ENCODE measurements around the gene AHI1. TPM values are rescaled to one million over a fixed set of nuclear protein-coding genes. Genes with fewer than 3 reads are reported as not detected.

The AHI1 gene
- total and polyA plus RNA-seq, 10 of the 15 experiments (the other 5 are each of a cell fraction or from before 2014, with no cell fraction given), result 3.2 to 9.5 (median 4.6) TPM

- no peak overlapping the region for H2AFZ ChIP-seq (ENCODE audit: control insufficient read depth, low read depth, low read length)
- ChIA-PET SMC1A (ENCODE audit: uncharacterized antibody, unreplicated experiment) (no interaction called here), RAD21 (ENCODE audit: unreplicated experiment) (no interaction called here), POLR2A (no interaction called here), CTCF (interaction anchor here (1.4 kb wide), 1 partner anchor 28 kb away, joined by 4 read pairs; no protein-coding TSS in a partner anchor)
- TF ChIP-seq CHD4 (IDR thresholded peaks at IDR 0.05), result no peak
- no peak for TF ChIP-seq MTA3 (IDR thresholded peaks at IDR 0.05; ENCODE audit: borderline replicate concordance, low read length)
- TF ChIP-seq POLR2A (IDR thresholded peaks at IDR 0.05; ENCODE audit: low read depth, low read length), result no peak
- no peak for TF ChIP-seq WRNIP1 (IDR thresholded peaks at IDR 0.05; ENCODE audit: borderline replicate concordance, low read depth, low read length)
- no peak for TF ChIP-seq POLR2AphosphoS5 (IDR thresholded peaks at IDR 0.05; ENCODE audit: low read length)
- TF ChIP-seq PAX8 (IDR thresholded peaks at IDR 0.05), result no peak
- TF ChIP-seq NFYA (IDR thresholded peaks at IDR 0.05; ENCODE audit: borderline replicate concordance, low read depth, low read length), result no peak
- TF ChIP-seq, protein P1, sequence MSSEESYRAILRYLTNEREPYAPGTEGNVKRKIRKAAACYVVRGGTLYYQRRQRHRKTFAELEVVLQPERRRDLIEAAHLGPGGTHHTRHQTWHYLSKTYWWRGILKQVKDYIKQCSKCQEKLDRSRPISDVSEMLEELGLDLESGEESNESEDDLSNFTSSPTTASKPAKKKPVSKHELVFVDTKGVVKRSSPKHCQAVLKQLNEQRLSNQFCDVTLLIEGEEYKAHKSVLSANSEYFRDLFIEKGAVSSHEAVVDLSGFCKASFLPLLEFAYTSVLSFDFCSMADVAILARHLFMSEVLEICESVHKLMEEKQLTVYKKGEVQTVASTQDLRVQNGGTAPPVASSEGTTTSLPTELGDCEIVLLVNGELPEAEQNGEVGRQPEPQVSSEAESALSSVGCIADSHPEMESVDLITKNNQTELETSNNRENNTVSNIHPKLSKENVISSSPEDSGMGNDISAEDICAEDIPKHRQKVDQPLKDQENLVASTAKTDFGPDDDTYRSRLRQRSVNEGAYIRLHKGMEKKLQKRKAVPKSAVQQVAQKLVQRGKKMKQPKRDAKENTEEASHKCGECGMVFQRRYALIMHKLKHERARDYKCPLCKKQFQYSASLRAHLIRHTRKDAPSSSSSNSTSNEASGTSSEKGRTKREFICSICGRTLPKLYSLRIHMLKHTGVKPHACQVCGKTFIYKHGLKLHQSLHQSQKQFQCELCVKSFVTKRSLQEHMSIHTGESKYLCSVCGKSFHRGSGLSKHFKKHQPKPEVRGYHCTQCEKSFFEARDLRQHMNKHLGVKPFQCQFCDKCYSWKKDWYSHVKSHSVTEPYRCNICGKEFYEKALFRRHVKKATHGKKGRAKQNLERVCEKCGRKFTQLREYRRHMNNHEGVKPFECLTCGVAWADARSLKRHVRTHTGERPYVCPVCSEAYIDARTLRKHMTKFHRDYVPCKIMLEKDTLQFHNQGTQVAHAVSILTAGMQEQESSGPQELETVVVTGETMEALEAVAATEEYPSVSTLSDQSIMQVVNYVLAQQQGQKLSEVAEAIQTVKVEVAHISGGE (CRISPR knock-in tag; IDR thresholded peaks at IDR 0.05), result no peak
- TF ChIP-seq RAD51 (IDR thresholded peaks at IDR 0.05), result no peak
- TF ChIP-seq PBX3 (IDR thresholded peaks at IDR 0.05; ENCODE audit: insufficient replicate concordance, low read depth, low read length), result no peak
- TF ChIP-seq YBX1 (IDR thresholded peaks at IDR 0.05), result no peak
- no peak for TF ChIP-seq DPF2 (IDR thresholded peaks at IDR 0.05)
- TF ChIP-seq NRF1 (conservative IDR thresholded peaks at IDR 0.05; ENCODE audit: low read depth, low read length), result no peak
- TF ChIP-seq, protein P2, sequence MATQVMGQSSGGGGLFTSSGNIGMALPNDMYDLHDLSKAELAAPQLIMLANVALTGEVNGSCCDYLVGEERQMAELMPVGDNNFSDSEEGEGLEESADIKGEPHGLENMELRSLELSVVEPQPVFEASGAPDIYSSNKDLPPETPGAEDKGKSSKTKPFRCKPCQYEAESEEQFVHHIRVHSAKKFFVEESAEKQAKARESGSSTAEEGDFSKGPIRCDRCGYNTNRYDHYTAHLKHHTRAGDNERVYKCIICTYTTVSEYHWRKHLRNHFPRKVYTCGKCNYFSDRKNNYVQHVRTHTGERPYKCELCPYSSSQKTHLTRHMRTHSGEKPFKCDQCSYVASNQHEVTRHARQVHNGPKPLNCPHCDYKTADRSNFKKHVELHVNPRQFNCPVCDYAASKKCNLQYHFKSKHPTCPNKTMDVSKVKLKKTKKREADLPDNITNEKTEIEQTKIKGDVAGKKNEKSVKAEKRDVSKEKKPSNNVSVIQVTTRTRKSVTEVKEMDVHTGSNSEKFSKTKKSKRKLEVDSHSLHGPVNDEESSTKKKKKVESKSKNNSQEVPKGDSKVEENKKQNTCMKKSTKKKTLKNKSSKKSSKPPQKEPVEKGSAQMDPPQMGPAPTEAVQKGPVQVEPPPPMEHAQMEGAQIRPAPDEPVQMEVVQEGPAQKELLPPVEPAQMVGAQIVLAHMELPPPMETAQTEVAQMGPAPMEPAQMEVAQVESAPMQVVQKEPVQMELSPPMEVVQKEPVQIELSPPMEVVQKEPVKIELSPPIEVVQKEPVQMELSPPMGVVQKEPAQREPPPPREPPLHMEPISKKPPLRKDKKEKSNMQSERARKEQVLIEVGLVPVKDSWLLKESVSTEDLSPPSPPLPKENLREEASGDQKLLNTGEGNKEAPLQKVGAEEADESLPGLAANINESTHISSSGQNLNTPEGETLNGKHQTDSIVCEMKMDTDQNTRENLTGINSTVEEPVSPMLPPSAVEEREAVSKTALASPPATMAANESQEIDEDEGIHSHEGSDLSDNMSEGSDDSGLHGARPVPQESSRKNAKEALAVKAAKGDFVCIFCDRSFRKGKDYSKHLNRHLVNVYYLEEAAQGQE (IDR thresholded peaks at IDR 0.05; ENCODE audit: low read depth, low read length), result no peak
- TF ChIP-seq NKRF (conservative IDR thresholded peaks at IDR 0.05), result no peak
- TF ChIP-seq POLR2AphosphoS2 (IDR thresholded peaks at IDR 0.05; ENCODE audit: low read depth, low read length), result no peak
- no peak overlapping the region for H3K4me3 ChIP-seq
- no peaks in the 10 kb centered on the region for H4K20me1 ChIP-seq (ENCODE audit: control insufficient read depth, insufficient read depth)
- no peaks in the 10 kb centered on the region for H3K9me3 ChIP-seq (replicated peaks; ENCODE audit: control insufficient read depth, insufficient read depth, low read length)
- 66% methylated on average over 2 of the region's 2 CpGs for WGBS (ENCODE audit: insufficient coverage, insufficient replicate concordance, low lambda C conversion rate, missing lambda C conversion rate)
- no TSS peak for BruUV-seq (replicated peaks)
- ATAC-seq, result no peak
- intact Hi-C loops (cut with micrococcal nuclease; ENCODE audit: unreplicated experiment) (no loop called here), in situ Hi-C loops (cut with MboI) (no loop called here)
- H3K27me3 ChIP-seq (replicated peaks in 1 of 2; ENCODE audit: control insufficient read depth in 2 of 2, insufficient read depth in 2 of 2, low read length in 1 of 2), result no peaks in the 10 kb centered on the region
- no peak for DNase-seq (ENCODE audit: low read depth, low spot score)
- no peak overlapping the region for H3K27ac ChIP-seq (ENCODE audit: control insufficient read depth, insufficient read depth)
- H3K9ac ChIP-seq (ENCODE audit: control insufficient read depth, insufficient read depth, low read length), result no peak overlapping the region
- H3K79me2 ChIP-seq (ENCODE audit: control insufficient read depth, insufficient read depth, low read length), result no peaks in the 10 kb centered on the region
- no peaks in the 10 kb centered on the region for H3K36me3 ChIP-seq (ENCODE audit: control insufficient read depth in 2 of 2, insufficient read depth in 2 of 2, low read length in 1 of 2)
- H3K4me2 ChIP-seq (ENCODE audit: control insufficient read depth, insufficient read depth), result no peak overlapping the region
- no peaks in the 10 kb centered on the region for H3K4me1 ChIP-seq (ENCODE audit: control insufficient read depth, insufficient read depth, low read length)
- FAIRE-seq, result no peak
These were observed 212.4 kb downstream of the AHI1 start for GRCh38 chr6:135285165-135285564.

Data from GM12878 (cell line).